VCaP (cell line): ENCODE measurements around the gene CNOT8.

Experiments used
- H3K27ac ChIP-seq: fragments of 450-650 bp; 2 replicates; pipeline ENCODE4 v1.5.1; 2017
- TF ChIP-seq, protein P1 (sequence below): fragments of 450-650 bp; conservative IDR thresholded peaks from 2 replicates; pipeline ENCODE4 v1.5.1; 2017; ENCODE audit warnings: mild to moderate bottlenecking, moderate library complexity

CNOT8 gene

DNA sequence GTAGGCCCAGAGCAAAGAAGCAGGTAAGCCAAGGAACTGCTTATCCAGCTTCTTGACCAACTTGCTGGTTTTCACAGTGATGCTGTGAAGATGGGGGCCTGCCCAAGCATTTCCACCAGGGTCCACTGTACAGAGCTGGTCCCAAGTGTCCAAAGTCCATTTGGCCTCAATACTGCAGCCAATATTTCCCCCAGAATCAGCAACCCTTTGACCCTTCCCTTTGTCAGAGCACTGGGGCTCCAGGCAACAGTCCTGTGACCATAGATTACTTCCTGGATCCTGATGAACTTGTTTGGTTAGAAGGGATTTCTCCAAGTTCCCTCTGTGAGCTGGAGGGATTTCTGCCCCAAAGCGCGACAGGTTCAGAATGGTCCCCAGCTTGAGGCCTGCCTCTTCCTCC, 34.4 kb upstream of the CNOT8 start:
- TF ChIP-seq, protein P1, sequence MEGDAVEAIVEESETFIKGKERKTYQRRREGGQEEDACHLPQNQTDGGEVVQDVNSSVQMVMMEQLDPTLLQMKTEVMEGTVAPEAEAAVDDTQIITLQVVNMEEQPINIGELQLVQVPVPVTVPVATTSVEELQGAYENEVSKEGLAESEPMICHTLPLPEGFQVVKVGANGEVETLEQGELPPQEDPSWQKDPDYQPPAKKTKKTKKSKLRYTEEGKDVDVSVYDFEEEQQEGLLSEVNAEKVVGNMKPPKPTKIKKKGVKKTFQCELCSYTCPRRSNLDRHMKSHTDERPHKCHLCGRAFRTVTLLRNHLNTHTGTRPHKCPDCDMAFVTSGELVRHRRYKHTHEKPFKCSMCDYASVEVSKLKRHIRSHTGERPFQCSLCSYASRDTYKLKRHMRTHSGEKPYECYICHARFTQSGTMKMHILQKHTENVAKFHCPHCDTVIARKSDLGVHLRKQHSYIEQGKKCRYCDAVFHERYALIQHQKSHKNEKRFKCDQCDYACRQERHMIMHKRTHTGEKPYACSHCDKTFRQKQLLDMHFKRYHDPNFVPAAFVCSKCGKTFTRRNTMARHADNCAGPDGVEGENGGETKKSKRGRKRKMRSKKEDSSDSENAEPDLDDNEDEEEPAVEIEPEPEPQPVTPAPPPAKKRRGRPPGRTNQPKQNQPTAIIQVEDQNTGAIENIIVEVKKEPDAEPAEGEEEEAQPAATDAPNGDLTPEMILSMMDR: no peak
- no peak overlapping the region for H3K27ac ChIP-seq

- H3K27ac ChIP-seq: no peak overlapping the region
- TF ChIP-seq, protein P1: no peak
These were observed 29.2 kb upstream of the CNOT8 start for GRCh38 chr5:154829181-154829588.

- TF ChIP-seq, protein P1: no peak
- H3K27ac ChIP-seq: no peak overlapping the region
These were observed 28.7 kb upstream of the CNOT8 start for GRCh38 chr5:154829589-154830218.

DNA sequence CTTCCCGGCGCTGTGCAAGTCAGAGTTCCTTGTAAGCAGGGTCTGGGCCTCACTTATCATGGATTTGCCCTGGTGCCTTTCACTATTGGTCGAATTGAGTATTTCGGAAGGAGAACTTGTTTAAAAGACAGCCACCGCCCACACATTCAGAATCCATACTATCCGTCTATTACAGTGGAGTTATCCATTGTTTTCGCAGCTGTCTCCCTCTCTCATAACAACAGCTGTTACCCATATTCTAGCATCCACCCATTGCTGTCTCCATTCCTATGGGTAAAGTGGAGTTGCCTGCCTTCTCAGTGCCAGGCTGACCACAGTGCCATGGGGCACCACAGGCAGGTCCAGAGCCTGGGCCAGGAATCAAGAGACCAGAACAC, 28.2 kb upstream of the CNOT8 start:
- no peak overlapping the region for H3K27ac ChIP-seq
- TF ChIP-seq, protein P1: no peak

DNA sequence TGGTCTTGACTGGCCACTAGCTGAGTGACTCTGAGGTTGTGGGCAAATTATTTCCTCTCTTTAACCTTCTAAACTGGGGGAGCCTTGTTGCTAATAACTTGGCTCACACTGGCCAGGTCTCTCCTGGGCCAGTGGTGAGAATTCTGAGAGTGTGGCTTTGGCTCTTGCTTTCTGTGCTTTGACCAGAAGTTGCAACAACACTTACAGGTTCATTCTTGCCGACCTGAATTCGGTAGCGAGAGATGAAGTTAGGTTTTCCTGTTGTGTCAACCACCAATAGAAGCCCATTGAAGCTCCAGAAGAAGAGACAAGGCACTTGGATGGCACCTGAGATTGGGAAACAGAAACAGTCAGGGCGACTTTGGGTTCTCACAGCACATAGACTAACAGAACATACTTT, 27.8 kb upstream of the CNOT8 start:
- no peak overlapping the region for H3K27ac ChIP-seq

GRCh38 chr5:154831451-154831850, 27.0 kb upstream of the CNOT8 start:
- 0 out of 2 replicates have a peak overlapping the region, but pooled peaks have one; percentile 42 for H3K27ac ChIP-seq
- TF ChIP-seq, protein P1: no peak

More for the DNA sequence above, 27.8 kb upstream of the CNOT8 start:
- TF ChIP-seq, protein P1: no peak

- H3K27ac ChIP-seq: peak overlapping the region; percentile 42
These were observed 25.6 kb upstream of the CNOT8 start for GRCh38 chr5:154832804-154833203.

- H3K27ac ChIP-seq: peak overlapping the region; percentile 61
- TF ChIP-seq, protein P1: no peak
These were observed 24.4 kb upstream of the CNOT8 start for GRCh38 chr5:154834053-154834452.

GRCh38 chr5:154835701-154836052, 22.8 kb upstream of the CNOT8 start:
- peak overlapping the region; percentile 61; the same call in 1 of the 2 replicates for H3K27ac ChIP-seq
